ENCODE data around the gene CD59.
"Not testable (repeated sequence)": the region's sequence is repeated elsewhere in the genome, so short reads cannot be mapped to it uniquely, and the experiment has no call there.

The CD59 gene

GRCh38 chr11:33742249-33742851 is 6.1 kb upstream of the CD59 start:
- no peak for DNase-seq (ENCODE audit: low read depth)

- no peak for DNase-seq (ENCODE audit: low read depth)
These were observed 5.6 kb upstream of the CD59 start for GRCh38 chr11:33741806-33742205.

GRCh38 chr11:33737362-33737821 is 1.2 kb upstream of the CD59 start:
- no peak for DNase-seq (ENCODE audit: low read depth)

GRCh38 chr11:33735271-33736147 is 714 bp downstream of the CD59 start:
- DNase-seq (ENCODE audit: low read depth) = no peak

- no peak for DNase-seq (ENCODE audit: low read depth)
These were observed 1.6 kb downstream of the CD59 start for GRCh38 chr11:33734441-33735270.

GRCh38 chr11:33733980-33734379 is 2.2 kb downstream of the CD59 start:
- no peak for DNase-seq (ENCODE audit: low read depth)

GRCh38 chr11:33731723-33732531 is 4.3 kb downstream of the CD59 start:
- DNase-seq (ENCODE audit: low read depth) = no peak

GRCh38 chr11:33730716-33731115 is 5.5 kb downstream of the CD59 start:
- DNase-seq (ENCODE audit: low read depth) = no peak

- DNase-seq (ENCODE audit: low read depth) = not testable (repeated sequence)
These were observed 7.1 kb downstream of the CD59 start for GRCh38 chr11:33729072-33729664.

- DNase-seq (ENCODE audit: low read depth) = not testable (repeated sequence)
These were observed 8.7 kb downstream of the CD59 start for GRCh38 chr11:33727539-33727938.

GRCh38 chr11:33725496-33725895 is 10.7 kb downstream of the CD59 start:
- no peak for DNase-seq (ENCODE audit: low read depth)

GRCh38 chr11:33724644-33725035 is 11.6 kb downstream of the CD59 start:
- no peak for DNase-seq (ENCODE audit: low read depth)

- DNase-seq (ENCODE audit: low read depth) = no peak
These were observed 12.9 kb downstream of the CD59 start for GRCh38 chr11:33723238-33723881.

- DNase-seq (ENCODE audit: low read depth) = no peak
These were observed 13.5 kb downstream of the CD59 start for GRCh38 chr11:33722590-33723234.

- DNase-seq (ENCODE audit: low read depth) = no peak
These were observed 14.2 kb downstream of the CD59 start for GRCh38 chr11:33721984-33722383.

- DNase-seq (ENCODE audit: low read depth) = no peak
These were observed 14.8 kb downstream of the CD59 start for GRCh38 chr11:33721426-33721825.

GRCh38 chr11:33719587-33719986 is 16.6 kb downstream of the CD59 start:
- no peak for DNase-seq (ENCODE audit: low read depth)

- DNase-seq (ENCODE audit: low read depth) = no peak
These were observed 17.8 kb downstream of the CD59 start for GRCh38 chr11:33718440-33718839.

- DNase-seq (ENCODE audit: low read depth) = no peak
These were observed 20.0 kb downstream of the CD59 start for GRCh38 chr11:33716243-33716642.

- no peak for DNase-seq (ENCODE audit: low read depth)
These were observed 22.3 kb downstream of the CD59 start for GRCh38 chr11:33713856-33714398.

Measured in CMK (cell line).